ENCODE measurements around the gene PEMT.

The PEMT gene

DNA sequence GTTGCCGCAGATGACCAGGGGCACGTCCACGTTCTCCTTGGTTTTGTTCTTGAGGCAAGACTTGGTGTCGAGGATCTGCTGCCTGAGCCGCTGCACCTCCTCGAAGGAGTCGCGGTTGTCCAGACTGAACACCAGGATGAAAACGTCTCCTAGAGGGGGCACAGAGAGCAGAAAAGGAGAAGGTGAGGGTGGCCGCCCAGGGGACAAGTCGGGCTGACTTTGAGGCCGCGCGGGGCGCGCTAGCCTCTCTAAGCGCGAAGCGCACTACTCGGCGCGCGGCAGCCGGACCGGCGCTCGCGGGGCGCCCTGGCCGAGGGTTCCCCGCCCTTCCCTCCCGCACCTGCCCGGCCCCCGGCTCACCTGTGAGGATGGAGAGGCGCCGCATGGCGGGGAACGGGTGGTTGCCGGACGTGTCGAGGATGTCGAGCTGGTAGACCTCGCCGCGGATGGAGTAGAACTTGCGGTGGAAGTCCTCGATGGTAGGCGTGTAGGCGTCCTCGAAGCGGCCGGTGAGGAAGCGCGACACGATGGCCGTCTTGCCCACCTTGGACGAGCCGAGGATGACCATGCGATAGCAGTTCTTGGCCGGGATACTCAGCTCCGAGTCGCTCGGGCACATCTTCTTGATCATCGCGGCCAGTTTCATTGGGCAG is 95.8 kb downstream of the PEMT start:
- ATAC-seq (ENCODE audit: low read depth) (no peak; the same call in 1 of the 3 replicates), DNase-seq (ENCODE audit: low spot score) (peak; percentile 63)
- H3K27me3 ChIP-seq (ENCODE audit: insufficient read depth, poor library complexity, severe bottlenecking), result peaks cover 14% of the 10 kb centered on the region
- H3K27ac ChIP-seq (ENCODE audit: poor library complexity, severe bottlenecking), result no peak overlapping the region
- H3K9me3 ChIP-seq (ENCODE audit: severe bottlenecking), result no peaks in the 10 kb centered on the region
- H3K4me3 ChIP-seq (ENCODE audit: severe bottlenecking), result peak overlapping the region; percentile 34
- H3K36me3 ChIP-seq (ENCODE audit: low read depth), result 0 out of 2 replicates have a peak, but pooled peaks cover 3% of the 10 kb centered on the region
- H3K4me1 ChIP-seq (ENCODE audit: insufficient read depth, poor library complexity, severe bottlenecking), result peaks cover 4% of the 10 kb centered on the region
- TF ChIP-seq, protein P1, sequence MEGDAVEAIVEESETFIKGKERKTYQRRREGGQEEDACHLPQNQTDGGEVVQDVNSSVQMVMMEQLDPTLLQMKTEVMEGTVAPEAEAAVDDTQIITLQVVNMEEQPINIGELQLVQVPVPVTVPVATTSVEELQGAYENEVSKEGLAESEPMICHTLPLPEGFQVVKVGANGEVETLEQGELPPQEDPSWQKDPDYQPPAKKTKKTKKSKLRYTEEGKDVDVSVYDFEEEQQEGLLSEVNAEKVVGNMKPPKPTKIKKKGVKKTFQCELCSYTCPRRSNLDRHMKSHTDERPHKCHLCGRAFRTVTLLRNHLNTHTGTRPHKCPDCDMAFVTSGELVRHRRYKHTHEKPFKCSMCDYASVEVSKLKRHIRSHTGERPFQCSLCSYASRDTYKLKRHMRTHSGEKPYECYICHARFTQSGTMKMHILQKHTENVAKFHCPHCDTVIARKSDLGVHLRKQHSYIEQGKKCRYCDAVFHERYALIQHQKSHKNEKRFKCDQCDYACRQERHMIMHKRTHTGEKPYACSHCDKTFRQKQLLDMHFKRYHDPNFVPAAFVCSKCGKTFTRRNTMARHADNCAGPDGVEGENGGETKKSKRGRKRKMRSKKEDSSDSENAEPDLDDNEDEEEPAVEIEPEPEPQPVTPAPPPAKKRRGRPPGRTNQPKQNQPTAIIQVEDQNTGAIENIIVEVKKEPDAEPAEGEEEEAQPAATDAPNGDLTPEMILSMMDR (IDR thresholded peaks at IDR 0.05; ENCODE audit: poor library complexity, severe bottlenecking), result no peak

- Histone ChIP-seq H3K4me1 (ENCODE audit: insufficient read depth, poor library complexity, severe bottlenecking) (peaks cover 4% of the 10 kb centered on the region), H3K36me3 (ENCODE audit: low read depth) (0 out of 2 replicates have a peak, but pooled peaks cover 6% of the 10 kb centered on the region), H3K27ac (ENCODE audit: poor library complexity, severe bottlenecking) (no peak overlapping the region), H3K4me3 (ENCODE audit: severe bottlenecking) (no peak overlapping the region), H3K9me3 (ENCODE audit: severe bottlenecking) (no peaks in the 10 kb centered on the region), H3K27me3 (ENCODE audit: insufficient read depth, poor library complexity, severe bottlenecking) (peaks cover 14% of the 10 kb centered on the region)
- peak; percentile 40 for DNase-seq (ENCODE audit: low spot score)
- ATAC-seq (ENCODE audit: low read depth), result no peak
- TF ChIP-seq, protein P1 (IDR thresholded peaks at IDR 0.05; ENCODE audit: poor library complexity, severe bottlenecking), result no peak
Measured at GRCh38 chr17:17494870-17495535, 96.5 kb downstream of the PEMT start.

- Histone ChIP-seq H3K9me3 (ENCODE audit: severe bottlenecking) (no peaks in the 10 kb centered on the region), H3K4me1 (ENCODE audit: insufficient read depth, poor library complexity, severe bottlenecking) (peaks cover 4% of the 10 kb centered on the region), H3K27me3 (ENCODE audit: insufficient read depth, poor library complexity, severe bottlenecking) (peaks cover 14% of the 10 kb centered on the region), H3K4me3 (ENCODE audit: severe bottlenecking) (no peak overlapping the region), H3K36me3 (ENCODE audit: low read depth) (0 out of 2 replicates have a peak, but pooled peaks cover 6% of the 10 kb centered on the region), H3K27ac (ENCODE audit: poor library complexity, severe bottlenecking) (no peak overlapping the region)
- ATAC-seq (ENCODE audit: low read depth) (no peak), DNase-seq (ENCODE audit: low spot score) (no peak)
- TF ChIP-seq, protein P1 (IDR thresholded peaks at IDR 0.05; ENCODE audit: poor library complexity, severe bottlenecking), result no peak
Measured at GRCh38 chr17:17494499-17494869, 97.0 kb downstream of the PEMT start.

- Histone ChIP-seq H3K4me1 (ENCODE audit: insufficient read depth, poor library complexity, severe bottlenecking) (peaks cover 4% of the 10 kb centered on the region), H3K9me3 (ENCODE audit: severe bottlenecking) (no peaks in the 10 kb centered on the region), H3K4me3 (ENCODE audit: severe bottlenecking) (no peak overlapping the region), H3K27ac (ENCODE audit: poor library complexity, severe bottlenecking) (no peak overlapping the region), H3K27me3 (ENCODE audit: insufficient read depth, poor library complexity, severe bottlenecking) (peaks cover 14% of the 10 kb centered on the region), H3K36me3 (ENCODE audit: low read depth) (peaks cover 10% of the 10 kb centered on the region; the same call in 1 of the 2 replicates)
- no peak for ATAC-seq (ENCODE audit: low read depth)
- TF ChIP-seq, protein P1 (IDR thresholded peaks at IDR 0.05; ENCODE audit: poor library complexity, severe bottlenecking), result no peak
- DNase-seq (ENCODE audit: low spot score), result no peak
Measured at GRCh38 chr17:17493986-17494466, 97.5 kb downstream of the PEMT start.

Measured in RWPE2 (cell line).